SK-N-MC (cell line): ENCODE measurements around the gene RYR3.

Experiments used
- EZH2 ChIP-seq: fragments of 200-600 bp; sonication (generic); IDR thresholded peaks from one replicate; pipeline ENCODE4 v1.6.1; 2017; ENCODE audit warnings: antibody characterized with exemption
- POLR2AphosphoS5 ChIP-seq: IDR thresholded peaks from 2 replicates; pipeline ENCODE4 v1.6.1; 2012; ENCODE audit warnings: mild to moderate bottlenecking, low read depth, low read length, borderline replicate concordance

GRCh38 chr15:33315044-33315443 lies 4.3 kb downstream of the RYR3 start:
- TF ChIP-seq EZH2 (no peak), POLR2AphosphoS5 (no peak)
